GM20000 (cell line): ENCODE measurements around the gene SPATA18.
"Not testable (repeated sequence)": the region's sequence is repeated elsewhere in the genome, so short reads cannot be mapped to it uniquely, and the experiment has no call there.

ENCODE experiments used
- DNase-seq: peaks from one replicate; pipeline ENCODE4 v3.0.0; 2012; ENCODE audit warnings: low spot score
- TF ChIP-seq, protein P1 (sequence below): IDR thresholded peaks from 2 replicates; pipeline ENCODE4 v1.5.1; 2012; ENCODE audit warnings: mild to moderate bottlenecking, control low read depth; ENCODE audit errors: extremely low read depth, missing control alignments

The SPATA18 gene

GRCh38 chr4:52112411-52112810 lies 61.3 kb downstream of the SPATA18 start:
- DNase-seq = no peak
- TF ChIP-seq, protein P1, sequence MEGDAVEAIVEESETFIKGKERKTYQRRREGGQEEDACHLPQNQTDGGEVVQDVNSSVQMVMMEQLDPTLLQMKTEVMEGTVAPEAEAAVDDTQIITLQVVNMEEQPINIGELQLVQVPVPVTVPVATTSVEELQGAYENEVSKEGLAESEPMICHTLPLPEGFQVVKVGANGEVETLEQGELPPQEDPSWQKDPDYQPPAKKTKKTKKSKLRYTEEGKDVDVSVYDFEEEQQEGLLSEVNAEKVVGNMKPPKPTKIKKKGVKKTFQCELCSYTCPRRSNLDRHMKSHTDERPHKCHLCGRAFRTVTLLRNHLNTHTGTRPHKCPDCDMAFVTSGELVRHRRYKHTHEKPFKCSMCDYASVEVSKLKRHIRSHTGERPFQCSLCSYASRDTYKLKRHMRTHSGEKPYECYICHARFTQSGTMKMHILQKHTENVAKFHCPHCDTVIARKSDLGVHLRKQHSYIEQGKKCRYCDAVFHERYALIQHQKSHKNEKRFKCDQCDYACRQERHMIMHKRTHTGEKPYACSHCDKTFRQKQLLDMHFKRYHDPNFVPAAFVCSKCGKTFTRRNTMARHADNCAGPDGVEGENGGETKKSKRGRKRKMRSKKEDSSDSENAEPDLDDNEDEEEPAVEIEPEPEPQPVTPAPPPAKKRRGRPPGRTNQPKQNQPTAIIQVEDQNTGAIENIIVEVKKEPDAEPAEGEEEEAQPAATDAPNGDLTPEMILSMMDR = no peak

GRCh38 chr4:52116641-52117040 lies 65.5 kb downstream of the SPATA18 start:
- DNase-seq = no peak
- TF ChIP-seq, protein P1 = no peak

GRCh38 chr4:52126226-52126625 lies 75.1 kb downstream of the SPATA18 start:
- TF ChIP-seq, protein P1 = no peak
- no peak for DNase-seq

DNA sequence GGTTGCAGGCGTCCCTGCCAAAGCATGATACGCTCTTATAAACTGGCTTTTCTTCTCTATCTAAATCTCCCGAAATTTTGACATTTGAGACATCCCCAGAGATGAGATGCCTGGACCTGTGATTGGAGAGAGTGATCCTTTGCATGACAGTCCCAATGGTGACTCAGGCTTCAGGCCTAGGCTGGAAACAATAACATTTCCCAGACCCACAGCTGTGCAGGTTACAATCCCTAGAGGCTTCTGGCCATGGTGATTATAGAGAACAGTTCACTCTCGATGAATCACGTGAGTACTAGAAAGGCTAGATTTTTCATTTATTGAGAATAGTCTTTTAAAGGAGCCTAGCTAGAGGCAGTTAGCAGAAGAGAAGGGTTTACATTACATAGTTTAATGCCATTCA lies 75.9 kb downstream of the SPATA18 start:
- no peak for DNase-seq
- TF ChIP-seq, protein P1 = no peak

DNA sequence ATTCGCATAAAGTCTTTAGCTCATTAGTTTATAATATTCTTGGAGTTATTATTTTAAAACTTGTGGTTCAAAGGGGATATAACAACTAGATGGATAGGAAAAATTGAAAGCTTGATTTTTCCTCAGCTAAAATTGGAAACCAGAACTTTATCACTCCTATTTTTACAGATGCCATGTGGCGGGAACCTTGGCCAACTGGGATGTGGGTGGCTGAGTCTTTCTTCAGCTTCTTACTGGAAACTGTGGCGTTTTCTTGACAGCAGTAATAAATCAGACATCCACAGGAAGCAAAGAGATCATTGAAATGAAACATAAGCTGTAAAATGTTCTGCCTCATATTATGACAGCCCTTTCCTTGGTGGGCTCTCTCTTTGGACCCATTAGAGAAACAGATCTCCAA lies 84.1 kb downstream of the SPATA18 start:
- TF ChIP-seq, protein P1 = no peak

DNA sequence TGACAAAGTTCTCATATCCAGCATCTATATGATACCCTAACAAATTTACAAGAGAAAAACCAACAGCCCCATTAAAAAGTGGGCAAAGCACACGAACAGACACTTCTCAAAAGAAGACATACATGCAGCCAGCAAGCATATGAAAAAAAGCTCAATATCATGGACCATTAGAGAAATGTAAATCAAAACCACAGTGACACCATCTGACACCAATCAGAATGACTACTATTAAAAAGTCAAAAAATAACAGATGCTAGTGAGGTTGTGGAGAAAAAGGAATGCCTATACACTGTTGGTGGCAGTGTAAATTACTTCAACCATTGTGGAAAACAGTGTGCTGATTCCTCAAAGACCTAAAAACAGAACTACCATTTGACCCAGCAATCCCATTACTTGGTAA lies 86.0 kb downstream of the SPATA18 start:
- not testable (repeated sequence) for DNase-seq

More for the DNA sequence above, 84.1 kb downstream of the SPATA18 start:
- no peak for DNase-seq

DNA sequence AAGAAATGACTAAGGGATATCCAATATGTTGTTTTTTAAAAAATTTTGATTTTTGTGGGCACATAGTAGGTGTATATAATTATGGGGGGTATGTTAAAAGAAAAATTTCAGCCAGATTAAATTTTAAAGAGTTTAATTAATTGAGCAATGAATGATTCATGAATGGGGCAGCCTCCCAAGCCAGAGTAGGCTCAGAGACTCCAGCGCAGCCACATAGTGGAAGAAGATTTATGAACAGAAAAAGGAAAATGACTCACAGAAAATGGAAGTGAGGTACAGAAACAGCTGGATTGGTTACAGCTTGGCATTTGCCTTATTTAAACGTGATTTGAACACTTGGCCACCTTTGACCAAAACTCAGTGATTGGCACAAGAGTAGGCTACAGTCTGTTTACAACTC lies 91.7 kb downstream of the SPATA18 start:
- TF ChIP-seq, protein P1 = no peak
- DNase-seq = no peak

GRCh38 chr4:52143815-52144214 lies 92.7 kb downstream of the SPATA18 start:
- TF ChIP-seq, protein P1 = no peak
- no peak for DNase-seq
